HG03354 (cell line): ENCODE data around the gene TNPO2.
A peak's percentile ranks its signal among the peaks of the same experiment; 100 is the strongest.
"Not testable (repeated sequence)": the region's sequence is repeated elsewhere in the genome, so short reads cannot be mapped to it uniquely, and the experiment has no call there.

ENCODE experiments used
- ATAC-seq: cut with Tn5 transposase; IDR thresholded peaks from one replicate; pipeline ENCODE4 v1.9.1; 2021; ENCODE audit warnings: mild to moderate bottlenecking; ENCODE audit not compliant: unreplicated experiment, poor library complexity, severe bottlenecking

TNPO2 gene

GRCh38 chr19:12745166-12745897, 21.6 kb upstream of the TNPO2 start:
- ATAC-seq = no peak

GRCh38 chr19:12737835-12738351, 14.2 kb upstream of the TNPO2 start:
- no peak for ATAC-seq

- ATAC-seq = peak; percentile 78
These were observed 13.5 kb upstream of the TNPO2 start, which contains the start of gene GET3 for GRCh38 chr19:12736995-12737834. GET3 (plus strand) TSS chr19:12737497; CDS start chr19:12737506, 9 bp downstream.

- ATAC-seq = no peak
These were observed 9.9 kb upstream of the TNPO2 start for GRCh38 chr19:12733369-12734214.

GRCh38 chr19:12731337-12731736, 7.6 kb upstream of the TNPO2 start:
- no peak for ATAC-seq

GRCh38 chr19:12730064-12730463, 6.3 kb upstream of the TNPO2 start:
- ATAC-seq = no peak

- no peak for ATAC-seq
These were observed 4.2 kb upstream of the TNPO2 start for GRCh38 chr19:12727745-12728433.

- ATAC-seq = no peak
These were observed 3.2 kb upstream of the TNPO2 start for GRCh38 chr19:12726988-12727316.

- ATAC-seq = not testable (repeated sequence)
These were observed 1.9 kb upstream of the TNPO2 start for GRCh38 chr19:12725612-12726011.

- no peak for ATAC-seq
These were observed 421 bp downstream of the TNPO2 start for GRCh38 chr19:12723381-12723640.

- ATAC-seq = peak; percentile 79
These were observed 959 bp downstream of the TNPO2 start for GRCh38 chr19:12722566-12723380.

GRCh38 chr19:12721656-12722565, 1.8 kb downstream of the TNPO2 start:
- peak; percentile 39 for ATAC-seq

GRCh38 chr19:12720851-12721655, 2.7 kb downstream of the TNPO2 start:
- no peak for ATAC-seq

GRCh38 chr19:12720296-12720695, 3.4 kb downstream of the TNPO2 start:
- ATAC-seq = no peak

- no peak for ATAC-seq
These were observed 7.8 kb downstream of the TNPO2 start for GRCh38 chr19:12715929-12716328.

GRCh38 chr19:12715102-12715501, 8.6 kb downstream of the TNPO2 start:
- no peak for ATAC-seq

GRCh38 chr19:12713304-12713703, 10.4 kb downstream of the TNPO2 start:
- ATAC-seq = not testable (repeated sequence)
